Heart left ventricle (tissue), 13 donors: ENCODE measurements around the gene ARMS2.

Source experiments
- POLR2A ChIP-seq, 2 donors: fragments of 450-650 bp; IDR thresholded peaks; one replicate each; pipeline ENCODE4 v1.6.1; 2017; ENCODE audit warnings: antibody characterized with exemption in 2 of 2, mild to moderate bottlenecking in 2 of 2, moderate library complexity in 2 of 2
- TF ChIP-seq, protein P1 (sequence below), 12 donors: fragments of 200-600 bp; sonication (generic) in 4 of 12; IDR thresholded peaks; one replicate each; pipeline versions ENCODE4 v1.5.0 to v1.8.0; 2018 to 2022; ENCODE audit warnings: antibody characterized with exemption in 12 of 12, mild to moderate bottlenecking in 5 of 12
- donor health status: ischemic (EF 13 %, LVEDD 7.1; RV severe dilation, severe dysfunction).
- donor health status: DM: no; HTN: yes; CAD: no.
- donor health status: DM: no; HTN: no; CAD: no.
- donor health status: ischemic (EF 25% LVEDD 6.9; RV normal size, moderate dysfunction).
- donor health status: ischemic (EF 25% LVEDD 5.7; RV mildly dilated, moderate dysfunction).
- donor health status: ischemic (EF 35%, LVEDD 5.7; RV mildly dilated, moderate dysfunction).
- donor health status: nonischemic (EF 11% LVEDD 7.7; RV severe dilation, severe dysfunction).
- donor health status: DM: yes; HTN: yes; CAD: no.
- donor health status: PGD.
- donor health status: ischemic (EF 29% LVEDD 5.4; RV normal size, mild dysfunction).
- donor health status: nonischemic (EF 23%, LVEDD 6.1; RV moderate dilation, normal function).

DNA sequence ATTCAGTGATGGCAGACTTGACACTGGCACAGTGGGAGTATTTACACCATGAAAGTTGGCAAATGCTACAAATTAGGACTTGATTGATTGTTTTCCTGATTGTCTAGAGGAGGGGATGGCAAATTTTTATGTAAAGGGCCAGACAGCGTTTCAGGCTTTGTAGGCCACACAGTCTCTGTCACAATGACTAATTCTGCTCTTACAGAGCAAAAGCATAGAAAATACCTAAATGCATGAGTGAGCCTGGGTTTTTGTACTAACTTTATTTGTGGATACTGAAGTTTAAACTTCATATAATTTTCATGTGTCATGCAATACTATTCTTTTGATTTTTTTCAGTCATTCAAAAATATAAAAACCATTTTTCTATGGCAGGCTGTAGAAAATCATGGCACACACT, 9.0 kb upstream of the ARMS2 start:
- TF ChIP-seq, protein P1, sequence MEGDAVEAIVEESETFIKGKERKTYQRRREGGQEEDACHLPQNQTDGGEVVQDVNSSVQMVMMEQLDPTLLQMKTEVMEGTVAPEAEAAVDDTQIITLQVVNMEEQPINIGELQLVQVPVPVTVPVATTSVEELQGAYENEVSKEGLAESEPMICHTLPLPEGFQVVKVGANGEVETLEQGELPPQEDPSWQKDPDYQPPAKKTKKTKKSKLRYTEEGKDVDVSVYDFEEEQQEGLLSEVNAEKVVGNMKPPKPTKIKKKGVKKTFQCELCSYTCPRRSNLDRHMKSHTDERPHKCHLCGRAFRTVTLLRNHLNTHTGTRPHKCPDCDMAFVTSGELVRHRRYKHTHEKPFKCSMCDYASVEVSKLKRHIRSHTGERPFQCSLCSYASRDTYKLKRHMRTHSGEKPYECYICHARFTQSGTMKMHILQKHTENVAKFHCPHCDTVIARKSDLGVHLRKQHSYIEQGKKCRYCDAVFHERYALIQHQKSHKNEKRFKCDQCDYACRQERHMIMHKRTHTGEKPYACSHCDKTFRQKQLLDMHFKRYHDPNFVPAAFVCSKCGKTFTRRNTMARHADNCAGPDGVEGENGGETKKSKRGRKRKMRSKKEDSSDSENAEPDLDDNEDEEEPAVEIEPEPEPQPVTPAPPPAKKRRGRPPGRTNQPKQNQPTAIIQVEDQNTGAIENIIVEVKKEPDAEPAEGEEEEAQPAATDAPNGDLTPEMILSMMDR (IDR thresholded peaks at IDR 0.05), result no peak
- TF ChIP-seq POLR2A (IDR thresholded peaks at IDR 0.05), result no peak
